Neural cell (in vitro differentiated cells): Measurements from ENCODE around the gene ZNRF4. TPM values are rescaled to one million over a fixed set of nuclear protein-coding genes. Genes with fewer than 3 reads are reported as not detected.

Source experiments
- H2AFZ ChIP-seq: fragments of 200-600, 300-800 bp; sonication (generic), shearing (Covaris generic); 2 replicates; pipeline ENCODE4 v1.6.0; 2014; ENCODE audit warnings: low read depth, mild to moderate bottlenecking, antibody characterized with exemption, low read length, moderate library complexity
- H3F3A ChIP-seq: fragments of 200-600 bp; shearing (Covaris generic); 2 replicates; pipeline ENCODE4 v1.6.1; 2016; ENCODE audit warnings: mild to moderate bottlenecking, moderate library complexity, mixed read lengths, antibody characterized with exemption, low read length; ENCODE audit not compliant: insufficient read depth, poor library complexity, severe bottlenecking
- H3K27ac ChIP-seq: fragments of 200-600, 300-800 bp; sonication (generic), shearing (Covaris generic); 2 replicates; pipeline ENCODE4 v1.5.1; 2014; ENCODE audit warnings: mild to moderate bottlenecking, low read length, moderate library complexity
- H3K27me3 ChIP-seq: fragments of 300-800, 200-600 bp; sonication (generic), shearing (Covaris generic); 2 replicates; pipeline ENCODE4 v1.6.0; 2014; ENCODE audit warnings: mild to moderate bottlenecking, low read depth, low read length, moderate library complexity; ENCODE audit not compliant: insufficient read depth
- H3K36me3 ChIP-seq: fragments of 300-800, 200-600 bp; sonication (generic), shearing (Covaris generic); 2 replicates; pipeline ENCODE4 v1.5.1; 2014; ENCODE audit warnings: mild to moderate bottlenecking, antibody characterized with exemption, low read length, moderate library complexity; ENCODE audit not compliant: insufficient read depth
- H3K4me2 ChIP-seq: fragments of 300-800, 200-600 bp; sonication (generic), shearing (Covaris generic); 2 replicates; pipeline ENCODE4 v1.6.0; 2014; ENCODE audit warnings: mild to moderate bottlenecking, low read length
- H3K4me3 ChIP-seq: fragments of 300-800, 200-600 bp; sonication (generic), shearing (Covaris generic); 2 replicates; pipeline ENCODE4 v1.5.1; 2014; ENCODE audit warnings: mild to moderate bottlenecking, low read length, moderate library complexity
- H3K79me2 ChIP-seq: fragments of 200-600 bp; shearing (Covaris generic); replicated peaks from 2 replicates; pipeline ENCODE4 v1.6.0; 2014; ENCODE audit warnings: mild to moderate bottlenecking, low read length, moderate library complexity; ENCODE audit not compliant: insufficient read depth
- H3K9ac ChIP-seq: fragments of 300-800, 200-600 bp; sonication (generic), shearing (Covaris generic); 2 replicates; pipeline ENCODE4 v1.6.1; 2016; ENCODE audit warnings: mild to moderate bottlenecking, low read length, mixed read lengths
- H3K9me2 ChIP-seq: fragments of 200-600 bp; shearing (Covaris generic); 2 replicates; pipeline ENCODE4 v1.6.1; 2016; ENCODE audit warnings: mild to moderate bottlenecking, low read length, mixed read lengths; ENCODE audit not compliant: insufficient read depth
- H3K9me3 ChIP-seq: fragments of 200-600, 300-800 bp; sonication (generic), shearing (Covaris generic); 2 replicates; pipeline ENCODE4 v1.6.1; 2016; ENCODE audit warnings: mild to moderate bottlenecking, mixed run types, low read length, moderate library complexity, mixed read lengths
- H4K20me1 ChIP-seq: fragments of 200-600 bp; shearing (Covaris generic); 2 replicates; pipeline ENCODE4 v1.6.1; 2016; ENCODE audit warnings: mild to moderate bottlenecking, mixed run types; ENCODE audit not compliant: insufficient read depth
- EP300 ChIP-seq: fragments of 450-650 bp; conservative IDR thresholded peaks from 2 replicates; pipeline ENCODE4 v1.6.1; 2014; ENCODE audit warnings: antibody characterized with exemption, mild to moderate bottlenecking, moderate library complexity; ENCODE audit not compliant: poor library complexity, severe bottlenecking
- EZH2 ChIP-seq: fragments of 200-600, 300-800 bp; shearing (Covaris generic), sonication (generic); IDR thresholded peaks from 2 replicates; pipeline ENCODE4 v1.6.1; 2014; ENCODE audit warnings: antibody characterized with exemption, low read length, borderline replicate concordance, mild to moderate bottlenecking; ENCODE audit not compliant: insufficient read depth, poor library complexity, severe bottlenecking
- MXI1 ChIP-seq: fragments of 450-650 bp; conservative IDR thresholded peaks from 2 replicates; pipeline ENCODE4 v1.6.1; 2014; ENCODE audit warnings: antibody characterized with exemption, mild to moderate bottlenecking; ENCODE audit not compliant: poor library complexity, severe bottlenecking
- POLR2AphosphoS5 ChIP-seq: IDR thresholded peaks from 2 replicates; pipeline ENCODE4 v1.6.1; 2012
- RAD21 ChIP-seq: fragments of 450-650 bp; conservative IDR thresholded peaks from 2 replicates; pipeline ENCODE4 v1.6.1; 2014; ENCODE audit warnings: antibody characterized with exemption, mild to moderate bottlenecking, moderate library complexity
- SMC3 ChIP-seq: fragments of 450-650 bp; conservative IDR thresholded peaks from 2 replicates; pipeline ENCODE4 v1.6.1; 2014; ENCODE audit warnings: antibody characterized with exemption, mild to moderate bottlenecking, moderate library complexity; ENCODE audit not compliant: poor library complexity
- TAF1 ChIP-seq: IDR thresholded peaks from 2 replicates; pipeline ENCODE4 v1.6.1; 2012; ENCODE audit warnings: low read depth
- polyA plus RNA-seq: library from polyadenylated mRNA; depleted of rRNA; stranded (reverse); fragments of >200 nt; gene quantifications from 2 replicates; pipeline ENCODE4 v1.2.3, GENCODE V29; 2014
- TF ChIP-seq, protein P1 (sequence below): IDR thresholded peaks from 2 replicates; pipeline ENCODE4 v1.6.1; 2012; ENCODE audit warnings: borderline replicate concordance
- TF ChIP-seq, protein P2 (sequence below): fragments of 450-650 bp; IDR thresholded peaks from 2 replicates; pipeline ENCODE4 v1.5.1; 2014; ENCODE audit warnings: antibody characterized with exemption, mild to moderate bottlenecking, moderate library complexity; ENCODE audit not compliant: poor library complexity, severe bottlenecking

ZNRF4 gene
- polyA plus RNA-seq, 1 donor from 2014 or later = not detected

DNA sequence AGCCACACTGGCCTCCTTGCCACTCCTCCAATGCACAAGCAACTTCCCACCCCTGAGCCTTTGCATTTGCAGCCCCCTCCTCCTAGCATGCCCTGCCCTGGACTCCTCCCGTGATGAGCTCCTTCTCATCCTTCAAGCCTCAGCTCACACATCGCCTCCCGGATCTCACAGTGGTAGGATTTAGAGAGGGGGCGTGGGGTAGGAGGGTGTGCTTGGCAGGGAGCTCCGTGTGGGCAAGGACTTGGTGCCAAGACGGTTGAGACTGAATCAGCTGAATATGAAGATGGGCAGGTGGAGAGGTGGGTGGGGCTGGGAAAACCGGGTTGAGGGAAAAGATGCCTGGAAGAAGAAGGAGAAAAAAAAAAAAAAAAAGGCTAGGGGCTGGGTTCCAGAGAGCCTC is 48.4 kb upstream of the ZNRF4 start:
- no peak overlapping the region for H3K4me2 ChIP-seq
- H3K27ac ChIP-seq = no peak overlapping the region
- no peaks in the 10 kb centered on the region for H3K9me2 ChIP-seq
- no peak overlapping the region for H3K4me3 ChIP-seq
- H3K9me3 ChIP-seq = no peaks in the 10 kb centered on the region
- no peak overlapping the region for H3K9ac ChIP-seq
- no peaks in the 10 kb centered on the region for H3K79me2 ChIP-seq
- H3F3A ChIP-seq = no peaks in the 10 kb centered on the region
- no peaks in the 10 kb centered on the region for H3K27me3 ChIP-seq
- H2AFZ ChIP-seq = no peak overlapping the region
- H3K36me3 ChIP-seq = no peaks in the 10 kb centered on the region
- TF ChIP-seq MXI1 = no peak
- TF ChIP-seq SMC3 = no peak
- TF ChIP-seq, protein P1, sequence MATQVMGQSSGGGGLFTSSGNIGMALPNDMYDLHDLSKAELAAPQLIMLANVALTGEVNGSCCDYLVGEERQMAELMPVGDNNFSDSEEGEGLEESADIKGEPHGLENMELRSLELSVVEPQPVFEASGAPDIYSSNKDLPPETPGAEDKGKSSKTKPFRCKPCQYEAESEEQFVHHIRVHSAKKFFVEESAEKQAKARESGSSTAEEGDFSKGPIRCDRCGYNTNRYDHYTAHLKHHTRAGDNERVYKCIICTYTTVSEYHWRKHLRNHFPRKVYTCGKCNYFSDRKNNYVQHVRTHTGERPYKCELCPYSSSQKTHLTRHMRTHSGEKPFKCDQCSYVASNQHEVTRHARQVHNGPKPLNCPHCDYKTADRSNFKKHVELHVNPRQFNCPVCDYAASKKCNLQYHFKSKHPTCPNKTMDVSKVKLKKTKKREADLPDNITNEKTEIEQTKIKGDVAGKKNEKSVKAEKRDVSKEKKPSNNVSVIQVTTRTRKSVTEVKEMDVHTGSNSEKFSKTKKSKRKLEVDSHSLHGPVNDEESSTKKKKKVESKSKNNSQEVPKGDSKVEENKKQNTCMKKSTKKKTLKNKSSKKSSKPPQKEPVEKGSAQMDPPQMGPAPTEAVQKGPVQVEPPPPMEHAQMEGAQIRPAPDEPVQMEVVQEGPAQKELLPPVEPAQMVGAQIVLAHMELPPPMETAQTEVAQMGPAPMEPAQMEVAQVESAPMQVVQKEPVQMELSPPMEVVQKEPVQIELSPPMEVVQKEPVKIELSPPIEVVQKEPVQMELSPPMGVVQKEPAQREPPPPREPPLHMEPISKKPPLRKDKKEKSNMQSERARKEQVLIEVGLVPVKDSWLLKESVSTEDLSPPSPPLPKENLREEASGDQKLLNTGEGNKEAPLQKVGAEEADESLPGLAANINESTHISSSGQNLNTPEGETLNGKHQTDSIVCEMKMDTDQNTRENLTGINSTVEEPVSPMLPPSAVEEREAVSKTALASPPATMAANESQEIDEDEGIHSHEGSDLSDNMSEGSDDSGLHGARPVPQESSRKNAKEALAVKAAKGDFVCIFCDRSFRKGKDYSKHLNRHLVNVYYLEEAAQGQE = no peak
- TF ChIP-seq, protein P2, sequence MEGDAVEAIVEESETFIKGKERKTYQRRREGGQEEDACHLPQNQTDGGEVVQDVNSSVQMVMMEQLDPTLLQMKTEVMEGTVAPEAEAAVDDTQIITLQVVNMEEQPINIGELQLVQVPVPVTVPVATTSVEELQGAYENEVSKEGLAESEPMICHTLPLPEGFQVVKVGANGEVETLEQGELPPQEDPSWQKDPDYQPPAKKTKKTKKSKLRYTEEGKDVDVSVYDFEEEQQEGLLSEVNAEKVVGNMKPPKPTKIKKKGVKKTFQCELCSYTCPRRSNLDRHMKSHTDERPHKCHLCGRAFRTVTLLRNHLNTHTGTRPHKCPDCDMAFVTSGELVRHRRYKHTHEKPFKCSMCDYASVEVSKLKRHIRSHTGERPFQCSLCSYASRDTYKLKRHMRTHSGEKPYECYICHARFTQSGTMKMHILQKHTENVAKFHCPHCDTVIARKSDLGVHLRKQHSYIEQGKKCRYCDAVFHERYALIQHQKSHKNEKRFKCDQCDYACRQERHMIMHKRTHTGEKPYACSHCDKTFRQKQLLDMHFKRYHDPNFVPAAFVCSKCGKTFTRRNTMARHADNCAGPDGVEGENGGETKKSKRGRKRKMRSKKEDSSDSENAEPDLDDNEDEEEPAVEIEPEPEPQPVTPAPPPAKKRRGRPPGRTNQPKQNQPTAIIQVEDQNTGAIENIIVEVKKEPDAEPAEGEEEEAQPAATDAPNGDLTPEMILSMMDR = no peak
- no peak for TF ChIP-seq EZH2
- no peak for TF ChIP-seq RAD21
- H4K20me1 ChIP-seq = no peaks in the 10 kb centered on the region

DNA sequence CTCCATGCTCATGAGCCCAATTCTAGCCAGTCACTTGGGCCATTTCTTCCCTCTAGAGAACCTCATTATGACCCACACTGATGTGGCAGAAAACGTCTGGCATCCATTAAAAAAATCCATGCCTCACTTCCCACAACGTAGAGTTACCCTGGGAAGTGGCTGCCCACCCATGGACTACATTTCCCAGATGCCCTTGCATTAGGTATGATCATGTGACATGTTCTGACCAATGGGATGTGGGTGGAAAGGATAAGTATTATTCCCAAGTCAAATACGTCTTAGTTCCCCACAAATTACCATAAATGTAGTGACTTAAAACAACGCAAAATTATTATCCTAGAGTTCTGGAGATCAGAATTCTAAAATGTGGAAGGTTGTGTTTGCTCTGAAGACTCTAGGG is 47.9 kb upstream of the ZNRF4 start:
- no peaks in the 10 kb centered on the region for H4K20me1 ChIP-seq
- H3K27ac ChIP-seq = no peak overlapping the region
- H3K27me3 ChIP-seq = no peaks in the 10 kb centered on the region
- H3K4me3 ChIP-seq = no peak overlapping the region
- no peaks in the 10 kb centered on the region for H3K36me3 ChIP-seq
- H3K79me2 ChIP-seq = no peaks in the 10 kb centered on the region
- H3K9me3 ChIP-seq = no peaks in the 10 kb centered on the region
- no peak overlapping the region for H3K4me2 ChIP-seq
- no peak overlapping the region for H3K9ac ChIP-seq
- no peaks in the 10 kb centered on the region for H3F3A ChIP-seq
- no peaks in the 10 kb centered on the region for H3K9me2 ChIP-seq
- TF ChIP-seq EZH2 (no peak), SMC3 (no peak), MXI1 (no peak), RAD21 (no peak), TAF1 (no peak), EP300 (no peak), POLR2AphosphoS5 (no peak)
- TF ChIP-seq, protein P1 = no peak
- TF ChIP-seq, protein P2 = no peak
- H2AFZ ChIP-seq = no peak overlapping the region
